GM12891 (cell line): ENCODE data around the gene BPGM. TPM values are rescaled to one million over a fixed set of nuclear protein-coding genes. Genes with fewer than 3 reads are reported as not detected.

ENCODE experiments used
- DNase-seq: peaks from one replicate; pipeline ENCODE4 v3.0.0; 2011; ENCODE audit warnings: low spot score; ENCODE audit not compliant: insufficient read length
- FAIRE-seq: peaks from 2 replicates; lab custom pipeline; 2011; peaks lifted over from hg19 to GRCh38; lab: Jason Lieb, UNC
- PAX5 ChIP-seq: IDR thresholded peaks from 2 replicates; pipeline ENCODE4 v1.6.1; 2011; ENCODE audit warnings: low read length, moderate library complexity, mild to moderate bottlenecking; ENCODE audit not compliant: insufficient read depth, severe bottlenecking
- POLR2A ChIP-seq: IDR thresholded peaks from 2 replicates; pipeline ENCODE4 v1.6.1; 2011; ENCODE audit warnings: low read depth, low read length, control low read depth
- POLR2AphosphoS5 ChIP-seq: IDR thresholded peaks from 2 replicates; pipeline ENCODE4 v1.6.1; 2011; ENCODE audit warnings: low read depth, low read length, control low read depth
- POU2F2 ChIP-seq: IDR thresholded peaks from 2 replicates; pipeline ENCODE4 v1.6.1; 2011; ENCODE audit warnings: low read depth, mild to moderate bottlenecking, control low read depth, low read length, moderate library complexity
- SPI1 ChIP-seq: IDR thresholded peaks from 2 replicates; pipeline ENCODE4 v1.6.1; 2011; ENCODE audit warnings: low read depth, low read length, control low read depth
- TAF1 ChIP-seq: IDR thresholded peaks from 2 replicates; pipeline ENCODE4 v1.6.1; 2011; ENCODE audit warnings: low read depth, low read length, control low read depth
- polyA plus RNA-seq: library from polyadenylated mRNA; unstranded; fragments of >200 nt; gene quantifications from one replicate; pipeline ENCODE4 v1.2.1, GENCODE V29; 2012; ENCODE audit warnings: low read depth, missing spikeins, inconsistent platforms; ENCODE audit not compliant: missing spikeins

BPGM gene
- 10.0 TPM for polyA plus RNA-seq

GRCh38 chr7:134646425-134647305, at the start of gene BPGM:
BPGM (plus strand) TSS chr7:134646853; CDS start chr7:134661508, 14,655 bp downstream.
- FAIRE-seq = peak; percentile 98
- peak; percentile 98 for TF ChIP-seq POLR2A
- TF ChIP-seq PAX5 = no peak
- TF ChIP-seq POLR2AphosphoS5 = peak; percentile 97
- peak; percentile 88 for TF ChIP-seq TAF1
- no peak for TF ChIP-seq SPI1
- peak; percentile 59 for TF ChIP-seq POU2F2
- DNase-seq = peak; percentile 60

GRCh38 chr7:134599371-134599770, 47.3 kb upstream of the BPGM start:
- FAIRE-seq (no peak), DNase-seq (no peak)
- no peak for TF ChIP-seq PAX5
- no peak for TF ChIP-seq TAF1
- no peak for TF ChIP-seq POLR2AphosphoS5
- TF ChIP-seq SPI1 = no peak
- no peak for TF ChIP-seq POLR2A
- TF ChIP-seq POU2F2 = no peak

GRCh38 chr7:134601459-134601858, 45.2 kb upstream of the BPGM start:
- FAIRE-seq = no peak
- DNase-seq = no peak
- TF ChIP-seq PAX5 (no peak), POLR2AphosphoS5 (no peak), SPI1 (no peak)

GRCh38 chr7:134602881-134603451, 43.7 kb upstream of the BPGM start:
- DNase-seq (no peak), FAIRE-seq (no peak)
- TF ChIP-seq POLR2AphosphoS5 (no peak), PAX5 (no peak), SPI1 (no peak), POLR2A (no peak), POU2F2 (no peak), TAF1 (no peak)

GRCh38 chr7:134605978-134606923, 40.4 kb upstream of the BPGM start:
- DNase-seq = peak; percentile 21
- no peak for FAIRE-seq
- TF ChIP-seq TAF1 (no peak), PAX5 (no peak), SPI1 (no peak), POU2F2 (no peak), POLR2A (no peak), POLR2AphosphoS5 (no peak)

GRCh38 chr7:134611611-134612151, 35.0 kb upstream of the BPGM start:
- DNase-seq (no peak), FAIRE-seq (no peak)
- no peak for TF ChIP-seq PAX5
- no peak for TF ChIP-seq POU2F2
- no peak for TF ChIP-seq POLR2A
- no peak for TF ChIP-seq POLR2AphosphoS5
- TF ChIP-seq SPI1 = no peak
- TF ChIP-seq TAF1 = no peak

- DNase-seq = no peak
- TF ChIP-seq SPI1 (no peak), POLR2A (no peak), TAF1 (no peak), POLR2AphosphoS5 (no peak)
- no peak for FAIRE-seq
These were observed 34.5 kb upstream of the BPGM start for GRCh38 chr7:134612197-134612596.

- DNase-seq (no peak), FAIRE-seq (no peak)
- TF ChIP-seq POU2F2 = no peak
- TF ChIP-seq POLR2A = no peak
- TF ChIP-seq PAX5 = no peak
- no peak for TF ChIP-seq TAF1
- TF ChIP-seq SPI1 = no peak
- TF ChIP-seq POLR2AphosphoS5 = no peak
These were observed 32.9 kb upstream of the BPGM start for GRCh38 chr7:134613623-134614347.

GRCh38 chr7:134616611-134617010, 30.0 kb upstream of the BPGM start:
- no peak for DNase-seq
- TF ChIP-seq SPI1 = no peak
- no peak for FAIRE-seq
